Heart right ventricle (tissue), 16 donors: ENCODE results near the gene WAPL. TPM values are rescaled to one million over a fixed set of nuclear protein-coding genes. Genes with fewer than 3 reads are reported as not detected.

Experiments used
- ATAC-seq, 8 donors: fragments of 200-7000 bp; cut with Tn5 transposase; one replicate each; pipeline ENCODE4 v1.9.1; 2020; ENCODE audit warnings: mild to moderate bottlenecking in 8 of 8, moderate library complexity in 8 of 8, moderate number of reproducible peaks in 1 of 8
- DNase-seq, 2 donors: peaks; one replicate each; pipeline ENCODE4 v3.0.0-alpha.2; 2020
- H3K27ac ChIP-seq, 10 donors: fragments of 200-600 bp; sonication (generic) in 2 of 10; one replicate each; pipeline versions ENCODE4 v1.5.0 to v1.8.0; 2020 to 2022; ENCODE audit warnings: mild to moderate bottlenecking in 3 of 10
- H3K27me3 ChIP-seq, 7 donors: fragments of 200-600 bp; one replicate each; pipeline ENCODE4 v1.8.0; 2021 to 2022; ENCODE audit warnings: mild to moderate bottlenecking in 2 of 7
- H3K36me3 ChIP-seq, 9 donors: fragments of 200-600 bp; sonication (generic) in 1 of 9; one replicate each; pipeline versions ENCODE4 v1.5.0 to v1.8.0; 2020 to 2022; ENCODE audit warnings: mild to moderate bottlenecking in 2 of 9
- H3K4me1 ChIP-seq, 9 donors: fragments of 200-600 bp; sonication (generic) in 1 of 9; one replicate each; pipeline versions ENCODE4 v1.5.0 to v1.8.0; 2020 to 2022; ENCODE audit warnings: mild to moderate bottlenecking in 4 of 9
- H3K4me3 ChIP-seq, 10 donors: fragments of 200-600 bp; sonication (generic) in 2 of 10; one replicate each; pipeline versions ENCODE4 v1.5.0 to v1.8.0; 2020 to 2022; ENCODE audit warnings: mild to moderate bottlenecking in 7 of 10, moderate library complexity in 2 of 10
- H3K9me3 ChIP-seq, 11 donors: fragments of 200-600 bp in 10 of 11; sonication (generic) in 2 of 11; one replicate each; pipeline versions ENCODE4 v1.5.0 to v1.8.0; 2013 to 2022; ENCODE audit warnings: mild to moderate bottlenecking in 2 of 11, control low read depth in 1 of 11, moderate library complexity in 1 of 11
- CTCF ChIP-seq, 9 donors: fragments of 200-600 bp; sonication (generic) in 2 of 9; IDR thresholded peaks; one replicate each; pipeline versions ENCODE4 v1.5.0 to v1.8.0; 2021 to 2022; ENCODE audit warnings: antibody characterized with exemption in 9 of 9, mild to moderate bottlenecking in 5 of 9, moderate library complexity in 1 of 9
- WGBS, 2 donors: extraction: QIAGEN DNeasy Blood & Tissue Kit; methylation state at CpG; one replicate each; pipeline ENCODE4 v1.1.7; 2013; ENCODE audit warnings: inconsistent platforms in 1 of 2; 5-methylcytosine and 5-hydroxymethylcytosine counted together
- intact Hi-C, 10 donors: fragments of 100-400 bp; cut with DNase I; formaldehyde crosslinking; loops; one replicate each; pipeline versions ENCODE4 v1.11.1 to v1.14.2; 2022
- polyA plus RNA-seq, 2 donors: library from polyadenylated mRNA; stranded (reverse); fragments of 200-250 nt; gene quantifications; one replicate each; pipeline ENCODE4 v1.2.3, GENCODE V29; 2013
- total RNA-seq, 10 donors: library from RNA; stranded (reverse); fragmentation: NEBNext Ultra II Directional in 3 of 10; extraction: Animal tissue kit (Norgen Biotek cat#: 25700) in 3 of 10; gene quantifications; one replicate each; pipeline versions ENCODE4 v1.2.1 to v1.2.4, GENCODE V29; 2021 to 2023
- donor health status: Arrhythmogenic right ventricular cardiomyopathy.
- donor health status: ischemic (EF 13 %, LVEDD 7.1; RV severe dilation, severe dysfunction).
- donor health status: healthy with polysubstance abuse.
- donor health status: DM: no; HTN: yes; CAD: no.
- donor health status: DM: no; HTN: no; CAD: no.
- donor health status: ischemic (EF 25% LVEDD 6.9; RV normal size, moderate dysfunction).
- donor health status: ischemic (EF 25% LVEDD 5.7; RV mildly dilated, moderate dysfunction).
- donor health status: healthy.
- donor health status: DM: yes; HTN: yes; CAD: no.
- donor health status: Ischemic cardiomyopathy.
- donor health status: ischemic (EF 35%, LVEDD 5.7; RV mildly dilated, moderate dysfunction).
- donor health status: nonischemic (EF 11% LVEDD 7.7; RV severe dilation, severe dysfunction).
- donor health status: DM: yes; HTN: yes; CAD: no.
- donor health status: PGD.
- donor health status: ischemic (EF 29% LVEDD 5.4; RV normal size, mild dysfunction).
- donor health status: nonischemic (EF 23%, LVEDD 6.1; RV moderate dilation, normal function).

WAPL gene
- total and polyA plus RNA-seq, 12 donors: 10.0 to 29.5 (median 23.4) TPM

GRCh38 chr10:86403183-86403797 is 118.3 kb downstream of the WAPL start:
- H3K9me3 ChIP-seq: peaks cover 0 to 16% (median 0%) of the 10 kb centered on the region in 11 donors
- no peaks in the 10 kb centered on the region for H3K36me3 ChIP-seq
- H3K4me3 ChIP-seq: no peak overlapping the region
- intact Hi-C loops: loop anchor here in 2 of 10 donors (5.0 to 10.0 kb wide), 2 partner anchors 102 to 184 kb away; no protein-coding TSS in a partner anchor
- ATAC-seq: no peak
- no peak for TF ChIP-seq CTCF (IDR thresholded peaks at IDR 0.05)
- DNase-seq: no peak
- peaks cover 0 to 35% (median 11%) of the 10 kb centered on the region in 7 donors for H3K27me3 ChIP-seq
- H3K4me1 ChIP-seq: peaks cover 0 to 40% (median 34%) of the 10 kb centered on the region in 9 donors
- WGBS, 2 donors: 56 to 61% methylated on average over 6 of the region's 6 CpGs
- H3K27ac ChIP-seq: no peak overlapping the region

GRCh38 chr10:86402283-86402941 is 119.2 kb downstream of the WAPL start:
- intact Hi-C loops: loop anchor here in 2 of 10 donors (5.0 to 10.0 kb wide), 2 partner anchors 102 to 185 kb away; no protein-coding TSS in a partner anchor
- no peak for DNase-seq
- Histone ChIP-seq H3K27me3 (peaks cover 0 to 35% (median 11%) of the 10 kb centered on the region in 7 donors), H3K4me3 (peak overlapping the region in 2 of 10 donors; percentile 5 to 14), H3K27ac (peak overlapping the region in 1 of 10 donors; percentile 11), H3K4me1 (peaks cover 0 to 40% (median 34%) of the 10 kb centered on the region in 9 donors), H3K36me3 (no peaks in the 10 kb centered on the region), H3K9me3 (peaks cover 0 to 16% (median 0%) of the 10 kb centered on the region in 11 donors)
- ATAC-seq: no peak
- no peak for TF ChIP-seq CTCF (IDR thresholded peaks at IDR 0.05)
- 9 to 13% methylated on average over 18 of the region's 18 CpGs for WGBS, 2 donors

GRCh38 chr10:86401588-86402282 is 119.9 kb downstream of the WAPL start:
- ATAC-seq: peak in 5 of 8 donors; percentile 3 to 27 (median 6)

More at GRCh38 chr10:86401588-86402282, 119.9 kb downstream of the WAPL start:
- 17 to 20% methylated on average over 27 of the region's 27 CpGs for WGBS, 2 donors
- H3K36me3 ChIP-seq: no peaks in the 10 kb centered on the region
- peaks cover 0 to 16% (median 0%) of the 10 kb centered on the region in 11 donors for H3K9me3 ChIP-seq
- no peak for TF ChIP-seq CTCF (IDR thresholded peaks at IDR 0.05)
- no peak for DNase-seq
- intact Hi-C loops: loop anchor here in 4 of 10 donors (2.0 to 10.0 kb wide), 4 partner anchors 103 to 186 kb away; no protein-coding TSS in a partner anchor
- peaks cover 0 to 35% (median 17%) of the 10 kb centered on the region in 7 donors for H3K27me3 ChIP-seq
- H3K27ac ChIP-seq: peak overlapping the region in 2 of 10 donors; percentile 6 to 73
- peaks cover 0 to 40% (median 34%) of the 10 kb centered on the region in 9 donors for H3K4me1 ChIP-seq
- H3K4me3 ChIP-seq: peak overlapping the region; percentile 19 to 69 (median 64)
